ENCODE measurements around the gene MALAT1. TPM values are rescaled to one million over a fixed set of nuclear protein-coding genes. Genes with fewer than 3 reads are reported as not detected.
"Not testable (repeated sequence)": the region's sequence is repeated elsewhere in the genome, so short reads cannot be mapped to it uniquely, and the experiment has no call there.

MALAT1 gene
- total and polyA plus RNA-seq, 2 donors (not counting 1 experiment from before 2014, with no cell fraction given) = 646 to 32,417 TPM

DNA sequence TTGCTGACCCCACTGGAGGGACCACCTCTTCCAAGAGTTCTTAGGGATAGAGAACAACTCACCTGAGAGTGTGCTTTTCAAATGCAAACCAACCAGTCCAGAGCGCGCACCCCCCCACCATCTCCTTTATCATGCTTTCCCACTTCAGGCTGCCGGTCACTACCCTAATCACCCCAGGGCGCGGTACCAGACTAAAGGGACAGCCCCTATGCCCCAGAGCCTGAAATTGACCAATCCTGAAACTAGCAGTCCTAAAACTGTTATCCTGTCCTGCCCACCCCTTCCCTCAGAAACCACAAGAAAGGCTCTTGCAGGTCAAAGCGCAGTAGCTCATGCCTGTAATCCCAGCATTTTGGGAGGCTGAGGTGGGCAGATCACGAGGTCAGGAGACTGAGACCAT is 39.3 kb upstream of the MALAT1 start:
- TF ChIP-seq, protein P1, sequence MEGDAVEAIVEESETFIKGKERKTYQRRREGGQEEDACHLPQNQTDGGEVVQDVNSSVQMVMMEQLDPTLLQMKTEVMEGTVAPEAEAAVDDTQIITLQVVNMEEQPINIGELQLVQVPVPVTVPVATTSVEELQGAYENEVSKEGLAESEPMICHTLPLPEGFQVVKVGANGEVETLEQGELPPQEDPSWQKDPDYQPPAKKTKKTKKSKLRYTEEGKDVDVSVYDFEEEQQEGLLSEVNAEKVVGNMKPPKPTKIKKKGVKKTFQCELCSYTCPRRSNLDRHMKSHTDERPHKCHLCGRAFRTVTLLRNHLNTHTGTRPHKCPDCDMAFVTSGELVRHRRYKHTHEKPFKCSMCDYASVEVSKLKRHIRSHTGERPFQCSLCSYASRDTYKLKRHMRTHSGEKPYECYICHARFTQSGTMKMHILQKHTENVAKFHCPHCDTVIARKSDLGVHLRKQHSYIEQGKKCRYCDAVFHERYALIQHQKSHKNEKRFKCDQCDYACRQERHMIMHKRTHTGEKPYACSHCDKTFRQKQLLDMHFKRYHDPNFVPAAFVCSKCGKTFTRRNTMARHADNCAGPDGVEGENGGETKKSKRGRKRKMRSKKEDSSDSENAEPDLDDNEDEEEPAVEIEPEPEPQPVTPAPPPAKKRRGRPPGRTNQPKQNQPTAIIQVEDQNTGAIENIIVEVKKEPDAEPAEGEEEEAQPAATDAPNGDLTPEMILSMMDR (IDR thresholded peaks at IDR 0.05) = no peak
- TF ChIP-seq EZH2 (IDR thresholded peaks at IDR 0.05; ENCODE audit: borderline replicate concordance, insufficient read depth, low read depth, low read length, poor library complexity, severe bottlenecking) = no peak
- Histone ChIP-seq H4K20me1 (ENCODE audit: control insufficient read depth, insufficient read depth, low read length, poor library complexity, severe bottlenecking) (no peaks in the 10 kb centered on the region), H3K9ac (ENCODE audit: low read length) (no peak overlapping the region), H2AFZ (ENCODE audit: insufficient read depth, low read depth, low read length, poor library complexity, severe bottlenecking) (no peak overlapping the region), H3K27me3 (replicated peaks in 1 of 4; ENCODE audit: control extremely low read depth in 1 of 4, control insufficient read depth in 3 of 4, insufficient read depth in 4 of 4, low read length in 3 of 4) (no peaks in the 10 kb centered on the region), H3K79me2 (ENCODE audit: control insufficient read depth, insufficient read depth, low read length) (peaks cover 25% of the 10 kb centered on the region), H3K36me3 (replicated peaks in 1 of 2; ENCODE audit: control extremely low read depth in 1 of 2, control insufficient read depth in 1 of 2, extremely low read depth in 1 of 2, insufficient read depth in 2 of 2, low read length in 1 of 2) (no peaks in the 10 kb centered on the region), H3K9me3 (ENCODE audit: control extremely low read depth in 1 of 3, control insufficient read depth in 2 of 3, insufficient read depth in 1 of 3, low read length in 2 of 3) (no peaks in the 10 kb centered on the region), H3K27ac (ENCODE audit: low read length in 2 of 2) (no peak overlapping the region), H3K4me2 (replicated peaks; ENCODE audit: low read depth, low read length, poor library complexity, severe bottlenecking) (no peak overlapping the region), H3K4me1 (ENCODE audit: control insufficient read depth in 2 of 2, insufficient read depth in 2 of 2, low read length in 2 of 2) (peaks cover 4 to 14% of the 10 kb centered on the region in 2 donors), H3K4me3 (ENCODE audit: control extremely low read depth in 1 of 5, extremely low read depth in 1 of 5, insufficient read depth in 1 of 5, low read depth in 2 of 5, low read length in 4 of 5) (no peak overlapping the region)
- no peaks in the 10 kb centered on the region for H3K9me3 Mint-ChIP-seq (ENCODE audit: insufficient read depth)
- peaks cover 28% of the 10 kb centered on the region for H3K4me1 Mint-ChIP-seq
- WGBS (ENCODE audit: insufficient coverage) = 73% methylated on average over 7 of the region's 7 CpGs
- H3K27me3 Mint-ChIP-seq = no peaks in the 10 kb centered on the region
- no peak for DNase-seq
- ChIA-PET CTCF (interaction anchor here (0.6 to 1.6 kb wide), 4 partner anchors 13 to 227 kb away, joined by 3 read pairs; no protein-coding TSS in a partner anchor), POLR2A (interaction anchor here (0.5 to 2.4 kb wide), 3 partner anchors 20 to 55 kb away, joined by 3 to 9 read pairs (median 5); no protein-coding TSS in a partner anchor)
- ATAC-seq (ENCODE audit: low read depth) = no peak
- H3K27ac Mint-ChIP-seq = no peak overlapping the region
- intact Hi-C loops (cut with micrococcal nuclease) = no loop called here
- no peak overlapping the region for H3K4me3 Mint-ChIP-seq

DNA sequence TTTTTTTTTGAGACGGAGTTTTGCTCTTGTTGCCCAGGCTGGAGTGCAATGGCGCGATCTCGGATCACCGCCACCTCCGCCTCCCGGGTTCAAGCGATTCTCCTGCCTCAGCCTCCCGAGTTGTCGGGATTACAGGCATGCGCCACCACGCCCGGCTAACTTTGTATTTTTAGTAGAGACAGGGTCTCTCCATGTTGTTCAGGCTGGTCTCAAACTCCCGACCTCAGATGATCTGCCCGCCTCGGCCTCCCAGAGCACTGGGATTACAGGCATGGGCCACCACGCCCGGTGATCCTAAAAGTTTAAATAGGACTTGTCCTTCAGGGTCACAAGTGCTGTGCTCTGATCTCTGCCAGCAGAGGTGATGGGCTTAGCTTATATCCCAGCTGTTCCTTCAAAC is 33.4 kb upstream of the MALAT1 start:
- H3K27ac ChIP-seq (ENCODE audit: low read length in 2 of 2); H3K27me3 Mint-ChIP-seq; H3K9ac ChIP-seq (ENCODE audit: low read length); H3K79me2 ChIP-seq (ENCODE audit: control insufficient read depth, insufficient read depth, low read length); H3K9me3 ChIP-seq (ENCODE audit: control extremely low read depth in 1 of 3, control insufficient read depth in 2 of 3, insufficient read depth in 1 of 3, low read length in 2 of 3); H3K4me3 ChIP-seq (ENCODE audit: control extremely low read depth in 1 of 5, extremely low read depth in 1 of 5, insufficient read depth in 1 of 5, low read depth in 2 of 5, low read length in 4 of 5); H3K36me3 ChIP-seq (replicated peaks in 1 of 2; ENCODE audit: control extremely low read depth in 1 of 2, control insufficient read depth in 1 of 2, extremely low read depth in 1 of 2, insufficient read depth in 2 of 2, low read length in 1 of 2); H3K27me3 ChIP-seq (replicated peaks in 1 of 4; ENCODE audit: control extremely low read depth in 1 of 4, control insufficient read depth in 3 of 4, insufficient read depth in 4 of 4, low read length in 3 of 4); intact Hi-C loops (cut with micrococcal nuclease); H4K20me1 ChIP-seq (ENCODE audit: control insufficient read depth, insufficient read depth, low read length, poor library complexity, severe bottlenecking); H3K4me2 ChIP-seq (replicated peaks; ENCODE audit: low read depth, low read length, poor library complexity, severe bottlenecking); ATAC-seq (ENCODE audit: low read depth); H2AFZ ChIP-seq (ENCODE audit: insufficient read depth, low read depth, low read length, poor library complexity, severe bottlenecking); H3K4me3 Mint-ChIP-seq; H3K27ac Mint-ChIP-seq; H3K4me1 ChIP-seq (ENCODE audit: control insufficient read depth in 2 of 2, insufficient read depth in 2 of 2, low read length in 2 of 2); DNase-seq; H3K9me3 Mint-ChIP-seq (ENCODE audit: insufficient read depth): not testable (repeated sequence)
- ChIA-PET CTCF (interaction anchor here (0.6 to 1.9 kb wide), 4 partner anchors 14 to 32 kb away, joined by 3 to 6 read pairs (median 4); no protein-coding TSS in a partner anchor), POLR2A (interaction anchor here (0.6 to 2.1 kb wide), 7 partner anchors 10 to 67 kb away, joined by 4 to 6 read pairs (median 5); no protein-coding TSS in a partner anchor)
- H3K4me1 Mint-ChIP-seq = peaks cover 14% of the 10 kb centered on the region
- 97% methylated on average over 15 of the region's 18 CpGs for WGBS (ENCODE audit: insufficient coverage)

DNA sequence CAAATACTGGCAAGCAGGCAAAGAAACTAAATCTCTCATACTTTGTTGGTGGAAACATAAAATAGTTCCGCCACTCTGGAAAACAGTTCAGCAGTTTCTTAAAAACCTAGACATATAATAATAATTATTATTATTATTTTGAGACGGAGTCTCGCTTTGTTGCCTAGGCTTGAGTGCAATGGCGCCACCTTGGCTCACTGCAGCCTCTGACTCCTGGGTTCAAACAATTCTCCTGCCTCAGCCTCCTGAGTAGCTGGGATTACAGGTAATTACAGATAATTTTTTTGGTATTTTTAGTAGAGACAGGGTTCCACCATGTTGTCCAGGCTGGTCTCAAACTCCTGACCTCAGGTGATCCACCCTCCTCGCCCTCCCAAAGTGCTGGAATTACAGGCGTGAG is 31.5 kb upstream of the MALAT1 start:
- H3K4me3 Mint-ChIP-seq; H3K4me2 ChIP-seq (replicated peaks; ENCODE audit: low read depth, low read length, poor library complexity, severe bottlenecking); intact Hi-C loops (cut with micrococcal nuclease); H2AFZ ChIP-seq (ENCODE audit: insufficient read depth, low read depth, low read length, poor library complexity, severe bottlenecking); H3K27ac Mint-ChIP-seq; H3K36me3 ChIP-seq (replicated peaks in 1 of 2; ENCODE audit: control extremely low read depth in 1 of 2, control insufficient read depth in 1 of 2, extremely low read depth in 1 of 2, insufficient read depth in 2 of 2, low read length in 1 of 2); ATAC-seq (ENCODE audit: low read depth); H3K9me3 Mint-ChIP-seq (ENCODE audit: insufficient read depth); H3K9ac ChIP-seq (ENCODE audit: low read length); H3K4me3 ChIP-seq (ENCODE audit: control extremely low read depth in 1 of 5, extremely low read depth in 1 of 5, insufficient read depth in 1 of 5, low read depth in 2 of 5, low read length in 4 of 5); H3K9me3 ChIP-seq (ENCODE audit: control extremely low read depth in 1 of 3, control insufficient read depth in 2 of 3, insufficient read depth in 1 of 3, low read length in 2 of 3); POLR2A ChIA-PET; H3K27me3 Mint-ChIP-seq; H3K27ac ChIP-seq (ENCODE audit: low read length in 2 of 2); H4K20me1 ChIP-seq (ENCODE audit: control insufficient read depth, insufficient read depth, low read length, poor library complexity, severe bottlenecking); H3K27me3 ChIP-seq (replicated peaks in 1 of 4; ENCODE audit: control extremely low read depth in 1 of 4, control insufficient read depth in 3 of 4, insufficient read depth in 4 of 4, low read length in 3 of 4); DNase-seq: not testable (repeated sequence)
- peaks cover 13% of the 10 kb centered on the region for H3K79me2 ChIP-seq (ENCODE audit: control insufficient read depth, insufficient read depth, low read length)
- H3K4me1 ChIP-seq (ENCODE audit: control insufficient read depth in 2 of 2, insufficient read depth in 2 of 2, low read length in 2 of 2) = peaks cover 13 to 17% of the 10 kb centered on the region in 2 donors
- peaks cover 28% of the 10 kb centered on the region for H3K4me1 Mint-ChIP-seq
- 100% methylated on average over 1 of the region's 6 CpGs for WGBS (ENCODE audit: insufficient coverage)
- CTCF ChIA-PET = interaction anchor here (0.6 to 1.4 kb wide), 2 partner anchors 30 kb away, joined by 3 read pairs; no protein-coding TSS in a partner anchor
